H54 (cell line): Measurements from ENCODE around the gene TMEM174.
"Not testable (repeated sequence)": the region's sequence is repeated elsewhere in the genome, so short reads cannot be mapped to it uniquely, and the experiment has no call there.

ENCODE experiments used
- DNase-seq: peaks from one replicate; pipeline ENCODE4 v3.0.0; 2011; ENCODE audit warnings: low spot score, mixed read lengths; ENCODE audit not compliant: insufficient read length
- FAIRE-seq: peaks from 3 replicates; lab custom pipeline; 2011; peaks lifted over from hg19 to GRCh38; lab: Jason Lieb, UNC
- POLR2A ChIP-seq: IDR thresholded peaks from 2 replicates; pipeline ENCODE4 v1.6.1; 2011; ENCODE audit warnings: low read depth, mild to moderate bottlenecking, low read length

Gene TMEM174

GRCh38 chr5:73214996-73215395, 42.0 kb downstream of the TMEM174 start:
- DNase-seq (no peak), FAIRE-seq (no peak)
- TF ChIP-seq POLR2A, result no peak

DNA sequence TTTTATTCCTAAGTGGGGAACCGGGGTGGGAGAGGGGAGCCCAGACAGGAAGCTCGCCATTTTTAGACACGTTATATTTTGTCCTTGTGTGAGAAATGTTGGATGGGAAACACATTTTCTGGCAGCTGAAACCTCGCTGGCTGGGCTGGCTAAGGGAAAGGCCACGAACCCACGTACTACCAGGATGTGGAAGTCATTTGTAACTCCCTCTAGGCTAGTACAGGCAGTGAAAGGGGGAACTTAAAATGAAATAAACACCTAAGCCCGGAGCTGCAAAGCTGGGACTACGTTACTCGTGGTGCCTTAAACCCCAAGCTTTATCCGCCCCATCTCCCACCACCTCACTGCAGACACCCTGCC, 42.5 kb downstream of the TMEM174 start:
- no peak for FAIRE-seq

GRCh38 chr5:73215891-73216610, 43.1 kb downstream of the TMEM174 start:
- peak; percentile 29; the same call in 1 of the 2 replicates for TF ChIP-seq POLR2A
- FAIRE-seq (no peak), DNase-seq (peak; percentile 81)

More for the DNA sequence above, 42.5 kb downstream of the TMEM174 start:
- DNase-seq, result no peak
- TF ChIP-seq POLR2A, result no peak

- DNase-seq (peak; percentile 43), FAIRE-seq (no peak)
- TF ChIP-seq POLR2A, result no peak
Measured at GRCh38 chr5:73218552-73219171, 45.7 kb downstream of the TMEM174 start.

- FAIRE-seq, result not testable (repeated sequence)
Measured at GRCh38 chr5:73219336-73219735, 46.3 kb downstream of the TMEM174 start.

DNA sequence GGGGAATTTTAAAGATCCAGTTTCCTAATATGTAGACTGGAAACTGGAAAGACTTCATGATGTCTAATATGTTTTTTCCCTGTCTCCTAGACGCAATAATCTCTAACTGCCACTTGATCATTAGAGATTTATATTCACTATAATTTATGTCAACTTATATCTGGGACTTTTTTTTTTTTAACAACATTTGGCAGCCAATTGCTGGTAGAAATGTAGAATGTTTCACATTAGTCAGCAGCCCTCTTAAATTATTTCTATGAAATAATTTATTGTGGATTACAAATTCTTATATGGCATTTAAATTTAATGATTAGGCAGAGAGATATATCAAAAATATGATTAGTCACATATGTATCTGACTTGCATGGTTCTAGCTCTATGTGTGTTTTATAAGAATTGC, 48.2 kb downstream of the TMEM174 start:
- no peak for FAIRE-seq
- DNase-seq, result no peak
- no peak for TF ChIP-seq POLR2A

More at GRCh38 chr5:73219336-73219735, 46.3 kb downstream of the TMEM174 start:
- not testable (repeated sequence) for DNase-seq

GRCh38 chr5:73221726-73222125, 48.7 kb downstream of the TMEM174 start:
- DNase-seq (no peak), FAIRE-seq (no peak)
- no peak for TF ChIP-seq POLR2A

GRCh38 chr5:73222173-73222572, 49.2 kb downstream of the TMEM174 start:
- no peak for DNase-seq
- FAIRE-seq, result no peak
- TF ChIP-seq POLR2A, result no peak
